GM23248 (cell line): ENCODE data around the gene SEPTIN2.

ENCODE experiments used
- EZH2 ChIP-seq: fragments of 200-600 bp; sonication (generic); IDR thresholded peaks from 2 replicates; pipeline ENCODE4 v1.6.1; 2018; ENCODE audit warnings: antibody characterized with exemption, mild to moderate bottlenecking; ENCODE audit not compliant: insufficient read depth, poor library complexity, severe bottlenecking
- EZH2phosphoT487 ChIP-seq: fragments of 200-600 bp; sonication (generic); IDR thresholded peaks from 2 replicates; pipeline ENCODE4 v1.6.1; 2018; ENCODE audit warnings: antibody characterized with exemption, moderate library complexity, mild to moderate bottlenecking, low read depth; ENCODE audit not compliant: insufficient read depth

DNA sequence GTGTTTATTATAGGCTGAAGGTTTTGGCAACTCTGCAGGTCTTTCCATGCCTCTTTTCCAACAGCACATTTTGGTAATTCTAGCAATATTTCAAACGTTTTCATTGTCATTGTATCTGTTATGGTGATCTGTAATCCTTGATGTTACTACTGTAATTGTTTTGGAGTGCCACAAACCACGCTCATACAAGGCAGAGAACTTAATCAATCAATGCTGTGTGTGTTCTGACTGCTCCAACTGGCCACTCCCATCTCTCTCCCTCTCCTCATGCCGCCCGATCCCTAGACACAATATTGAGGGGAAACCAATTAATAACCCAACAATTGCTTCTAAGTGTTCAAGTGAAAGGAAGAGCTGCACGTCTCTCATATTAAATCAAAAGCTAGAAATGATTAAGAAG, 33.2 kb upstream of the SEPTIN2 start:
- TF ChIP-seq EZH2 = no peak
- no peak for TF ChIP-seq EZH2phosphoT487
